GM19397 (cell line): ENCODE data around the gene PTH2.
"Not testable (repeated sequence)": the region's sequence is repeated elsewhere in the genome, so short reads cannot be mapped to it uniquely, and the experiment has no call there.

Experiments used
- ATAC-seq: cut with Tn5 transposase; IDR thresholded peaks from one replicate; pipeline ENCODE4 v1.9.1; 2021; ENCODE audit warnings: mild to moderate bottlenecking, moderate library complexity; ENCODE audit not compliant: unreplicated experiment

PTH2 gene, protein sequence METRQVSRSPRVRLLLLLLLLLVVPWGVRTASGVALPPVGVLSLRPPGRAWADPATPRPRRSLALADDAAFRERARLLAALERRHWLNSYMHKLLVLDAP

DNA sequence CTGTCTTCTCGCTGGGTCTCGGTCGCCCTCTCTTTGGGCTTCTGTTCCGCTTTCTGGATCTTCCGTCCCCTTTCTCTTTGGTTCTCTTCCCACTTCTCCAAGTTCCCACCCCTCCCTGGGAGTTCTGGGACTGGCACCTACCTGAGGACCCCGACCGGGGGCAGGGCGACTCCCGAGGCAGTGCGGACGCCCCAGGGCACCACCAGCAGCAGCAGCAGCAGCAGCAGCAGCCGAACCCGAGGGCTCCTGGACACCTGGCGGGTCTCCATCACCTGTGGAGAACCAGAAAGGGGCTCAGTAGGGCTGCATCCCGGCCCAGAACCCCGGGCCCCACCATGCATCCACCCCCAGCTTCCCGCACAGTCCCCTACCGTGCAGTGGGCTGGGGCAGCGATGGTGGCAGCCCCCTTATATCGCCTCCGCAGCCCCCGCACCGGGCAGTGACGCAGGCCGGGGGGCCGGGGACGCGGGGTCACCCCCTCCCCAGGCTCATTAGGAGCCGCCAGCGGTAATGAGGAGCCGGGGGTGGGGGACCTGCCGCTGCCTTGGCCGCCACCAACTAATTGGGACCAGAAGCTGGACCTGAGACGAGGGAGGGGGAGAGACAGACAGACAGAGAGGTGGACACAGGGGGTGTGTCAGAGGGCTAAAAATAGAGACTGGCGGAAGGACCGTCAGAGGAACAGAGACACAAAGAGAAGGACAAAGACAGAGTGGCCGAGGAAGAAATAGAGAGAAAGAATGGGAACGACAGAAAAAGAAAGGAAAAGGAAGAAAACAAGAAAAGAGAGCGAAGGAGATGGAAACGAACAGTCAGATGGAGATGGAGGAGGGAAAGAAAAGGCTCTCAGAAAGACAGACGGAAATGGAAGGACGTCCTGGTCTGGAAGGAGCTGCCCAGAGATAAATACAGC is at the start of gene PTH2:
TSS of gene PTH2 (minus strand) at position 371 of the 914 bp plus-strand sequence. CDS start at position 269, 102 bp downstream.
- ATAC-seq, result no peak

DNA sequence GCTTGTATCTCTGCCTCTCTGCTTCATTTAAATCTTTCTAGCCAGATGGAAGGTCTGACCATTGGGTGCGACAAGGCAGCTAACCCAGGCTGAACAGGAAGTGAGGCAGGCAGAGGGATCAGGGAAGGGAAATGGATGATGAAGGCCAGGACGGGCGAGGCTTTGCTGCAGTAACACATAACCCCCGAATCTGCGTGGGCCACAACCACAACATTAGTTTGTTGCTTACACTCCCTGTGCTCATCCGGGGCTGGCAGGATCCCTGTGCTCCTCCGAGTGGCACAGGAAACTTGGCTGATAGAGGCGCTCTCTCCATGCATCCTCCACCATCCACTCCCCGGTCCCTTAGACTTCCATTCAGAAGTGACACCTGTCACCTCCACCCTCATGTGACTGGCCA is 49.7 kb upstream of the PTH2 start:
- ATAC-seq, result no peak

DNA sequence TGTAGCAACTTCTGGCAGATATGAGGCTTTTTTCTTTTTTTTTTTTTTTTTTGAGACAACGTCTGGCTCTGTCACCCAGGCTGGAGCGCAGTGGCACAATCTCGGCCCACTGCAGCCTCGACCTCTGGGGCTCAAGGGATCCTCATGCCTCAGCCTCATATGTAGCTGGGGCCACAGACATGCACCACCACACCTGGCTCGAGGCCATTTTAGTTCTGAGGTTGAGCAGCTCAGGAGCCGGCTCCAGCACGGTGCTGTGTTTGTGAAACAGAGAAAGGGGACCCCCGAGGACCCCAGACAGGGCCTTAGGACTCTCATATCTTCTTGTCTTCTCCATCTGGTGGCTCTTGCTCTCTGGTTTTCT is 47.4 kb upstream of the PTH2 start:
- no peak for ATAC-seq

DNA sequence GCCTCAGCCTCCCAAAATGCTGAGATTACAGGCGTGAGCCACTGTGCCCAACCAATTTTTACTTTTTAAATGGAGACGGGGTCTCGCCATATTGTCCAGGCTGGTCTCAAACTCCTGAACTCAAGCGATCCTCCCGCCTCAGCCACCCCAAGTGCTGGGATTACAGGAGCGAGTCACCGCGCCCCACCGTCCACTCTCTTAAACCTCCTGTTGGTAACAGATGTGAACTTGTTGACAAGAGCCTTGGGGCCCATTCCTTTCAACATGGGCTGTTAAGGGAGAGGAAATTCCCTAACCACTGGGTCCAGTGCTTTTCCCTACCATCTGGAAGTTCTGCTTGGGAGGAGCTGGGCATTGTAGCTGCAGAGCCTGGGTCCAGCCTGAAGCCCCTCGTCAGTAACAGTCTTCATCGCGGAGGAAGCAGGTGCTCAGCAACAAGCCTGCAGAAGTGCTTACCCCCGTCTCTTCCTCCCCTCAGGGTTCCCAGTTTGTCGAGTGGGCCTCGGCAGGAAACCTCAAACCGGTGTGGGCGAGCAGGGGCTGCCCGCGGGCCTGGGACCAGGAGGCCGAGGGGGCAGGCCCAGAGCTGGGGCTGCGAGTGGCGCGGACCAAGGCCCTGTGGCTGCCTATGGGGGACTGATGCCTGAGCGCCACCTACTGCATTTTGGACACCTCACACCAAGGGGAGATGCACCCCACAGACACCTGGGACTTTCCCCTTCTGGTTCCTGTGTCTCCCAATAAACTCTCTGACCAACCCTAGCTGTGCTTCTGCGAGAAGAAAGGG is 46.8 kb upstream of the PTH2 start:
- no peak for ATAC-seq

DNA sequence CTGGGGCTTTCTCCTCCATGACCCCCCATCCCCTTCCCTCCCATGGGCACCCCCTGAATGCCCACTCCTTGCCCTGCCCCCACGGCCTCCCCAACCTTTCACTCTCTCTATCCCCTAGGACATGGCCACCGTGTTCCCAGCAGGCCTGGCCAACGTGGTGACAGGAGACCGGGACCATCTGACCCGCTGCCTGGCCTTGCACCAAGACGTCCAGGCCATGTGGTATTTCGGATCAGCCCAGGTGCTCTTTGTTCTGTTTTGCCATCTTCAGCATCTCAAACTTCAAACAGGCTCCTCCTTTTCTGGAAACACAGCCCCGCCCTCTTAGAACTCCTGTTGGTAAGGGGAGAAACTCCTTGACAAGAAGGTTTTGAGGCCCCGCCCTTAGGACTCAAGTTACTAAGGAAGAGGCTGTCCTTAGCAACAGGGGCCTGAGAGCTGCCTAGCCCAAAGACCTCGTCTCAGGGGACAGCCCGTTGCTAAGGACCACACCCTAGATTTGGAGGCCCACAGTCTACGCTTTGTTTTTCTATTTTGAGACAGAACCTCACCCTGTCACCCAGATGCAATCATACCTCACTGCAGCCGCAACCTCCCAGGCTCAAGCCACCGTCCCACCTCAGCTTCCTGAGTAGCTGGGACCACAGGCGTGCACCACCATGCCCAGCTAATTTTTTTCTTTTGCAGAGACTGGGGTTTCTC is 45.7 kb upstream of the PTH2 start:
- ATAC-seq, result peak; percentile 57

DNA sequence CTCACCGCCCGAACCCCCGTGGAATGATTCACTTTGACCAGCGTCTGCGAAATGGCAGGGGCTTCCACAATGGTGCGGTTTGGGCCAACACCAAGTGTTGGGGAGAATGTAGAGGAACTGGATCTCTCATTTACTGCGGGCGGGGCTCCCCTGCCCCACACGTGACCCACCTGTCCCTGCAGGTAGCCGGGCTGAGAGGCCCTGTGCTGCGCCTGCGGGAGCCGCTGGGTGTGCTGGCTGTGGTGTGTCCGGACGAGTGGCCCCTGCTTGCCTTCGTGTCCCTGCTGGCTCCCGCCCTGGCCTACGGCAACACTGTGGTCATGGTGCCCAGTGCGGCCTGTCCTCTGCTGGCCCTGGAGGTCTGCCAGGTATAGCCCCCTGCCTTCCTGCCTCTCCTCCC is 45.0 kb upstream of the PTH2 start:
- ATAC-seq, result no peak

DNA sequence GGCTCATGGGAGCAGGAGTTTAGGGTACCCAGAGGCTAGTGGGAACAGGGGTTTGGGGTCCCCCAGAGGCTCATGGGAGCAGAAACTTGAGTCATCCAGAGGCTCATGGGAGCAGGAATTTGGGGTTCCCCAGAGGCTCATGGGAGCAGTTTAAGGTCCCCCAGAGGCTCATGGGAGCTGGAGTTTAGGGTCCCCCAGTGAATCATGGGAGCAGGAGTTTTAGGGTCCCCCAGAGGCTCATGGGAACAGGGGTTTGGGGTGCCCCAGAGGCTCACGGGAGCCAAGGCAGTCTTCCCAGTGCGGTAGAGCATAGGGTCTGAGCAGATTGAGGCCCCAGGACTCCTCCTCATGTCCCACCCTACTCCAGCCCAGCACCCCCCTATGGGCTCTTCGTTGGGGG is 42.1 kb upstream of the PTH2 start:
- ATAC-seq, result no peak

DNA sequence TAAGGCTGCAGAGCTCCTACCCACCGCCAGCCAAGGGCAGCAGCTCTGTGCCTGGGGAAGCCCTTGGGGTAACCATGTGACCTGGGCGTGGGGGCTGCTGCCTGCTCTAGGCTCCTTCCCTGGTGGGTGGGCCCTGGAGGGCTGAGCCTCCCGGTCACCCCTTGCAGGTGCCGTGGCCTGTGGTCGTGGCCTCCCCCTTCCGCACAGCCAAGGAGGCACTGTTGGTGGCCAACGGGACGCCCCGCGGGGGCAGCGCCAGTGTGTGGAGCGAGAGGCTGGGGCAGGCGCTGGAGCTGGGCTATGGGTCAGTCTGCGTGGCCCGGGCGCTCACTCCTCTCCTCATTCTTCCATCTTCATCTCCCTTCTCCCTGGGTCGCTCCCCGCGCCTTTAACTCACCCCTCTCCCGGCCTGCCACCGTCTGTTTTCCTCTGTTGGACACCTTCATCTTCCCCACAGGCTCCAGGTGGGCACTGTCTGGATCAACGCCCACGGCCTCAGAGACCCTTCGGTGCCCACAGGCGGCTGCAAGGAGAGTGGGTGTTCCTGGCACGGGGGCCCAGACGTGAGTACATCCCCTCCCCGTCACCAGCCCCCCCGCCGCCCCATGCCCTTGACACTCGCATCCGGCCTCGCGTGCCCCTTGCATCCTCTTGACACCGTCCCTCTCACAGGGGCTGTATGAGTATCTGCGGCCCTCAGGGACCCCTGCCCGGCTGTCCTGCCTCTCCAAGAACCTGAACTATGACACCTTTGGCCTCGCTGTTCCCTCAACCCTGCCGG is 40.9 kb upstream of the PTH2 start:
- no peak for ATAC-seq

DNA sequence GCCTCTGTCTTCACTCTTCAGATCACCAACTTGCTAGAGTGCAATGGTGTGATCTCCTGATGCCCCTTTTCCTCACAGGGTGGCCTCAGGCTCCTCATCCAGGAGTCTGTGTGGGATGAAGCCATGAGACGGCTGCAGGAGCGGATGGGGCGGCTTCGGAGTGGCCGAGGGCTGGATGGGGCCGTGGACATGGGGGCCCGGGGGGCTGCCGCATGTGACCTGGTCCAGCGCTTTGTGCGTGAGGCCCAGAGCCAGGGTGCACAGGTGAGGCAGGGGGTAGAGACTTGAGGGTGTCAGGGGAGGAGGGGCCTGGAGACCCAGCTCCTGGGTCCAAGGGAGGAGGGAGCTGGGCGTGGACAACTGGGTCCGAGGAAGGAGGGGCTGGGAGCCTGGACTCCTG is 39.3 kb upstream of the PTH2 start:
- ATAC-seq, result no peak

DNA sequence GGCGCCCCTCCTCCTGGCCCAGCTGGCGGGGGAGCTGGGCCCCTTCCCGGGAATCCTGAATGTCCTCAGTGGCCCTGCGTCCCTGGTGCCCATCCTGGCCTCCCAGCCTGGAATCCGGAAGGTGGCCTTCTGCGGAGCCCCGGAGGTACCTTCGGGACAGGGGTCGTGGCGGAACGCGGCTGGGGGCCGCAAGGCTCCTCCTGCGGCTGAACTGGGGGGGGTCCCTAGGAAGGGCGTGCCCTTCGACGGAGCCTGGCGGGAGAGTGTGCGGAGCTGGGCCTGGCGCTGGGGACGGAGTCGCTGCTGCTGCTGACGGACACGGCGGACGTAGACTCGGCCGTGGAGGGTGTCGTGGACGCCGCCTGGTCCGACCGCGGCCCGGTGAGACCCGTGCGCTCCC is 38.4 kb upstream of the PTH2 start:
- no peak for ATAC-seq

DNA sequence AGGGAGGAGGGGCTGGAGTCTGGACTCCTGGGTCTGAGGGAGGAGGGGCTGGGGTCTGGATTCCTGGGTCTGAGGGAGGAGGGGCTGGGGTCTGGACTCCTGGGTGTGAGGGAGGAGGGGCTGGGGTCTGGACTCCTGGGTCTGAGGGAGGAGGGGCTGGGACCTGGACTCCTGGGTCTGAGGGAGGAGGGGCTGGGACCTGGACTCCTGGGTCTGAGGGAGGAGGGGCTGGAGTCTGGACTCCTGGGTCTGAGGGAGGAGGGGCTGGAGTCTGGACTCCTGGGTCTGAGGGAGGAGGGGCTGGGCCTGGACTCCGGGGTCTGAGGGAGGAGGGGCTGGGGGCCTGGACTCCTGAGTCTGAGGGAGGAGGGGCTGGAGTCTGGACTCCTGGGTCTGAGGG is 37.9 kb upstream of the PTH2 start:
- not testable (repeated sequence) for ATAC-seq

DNA sequence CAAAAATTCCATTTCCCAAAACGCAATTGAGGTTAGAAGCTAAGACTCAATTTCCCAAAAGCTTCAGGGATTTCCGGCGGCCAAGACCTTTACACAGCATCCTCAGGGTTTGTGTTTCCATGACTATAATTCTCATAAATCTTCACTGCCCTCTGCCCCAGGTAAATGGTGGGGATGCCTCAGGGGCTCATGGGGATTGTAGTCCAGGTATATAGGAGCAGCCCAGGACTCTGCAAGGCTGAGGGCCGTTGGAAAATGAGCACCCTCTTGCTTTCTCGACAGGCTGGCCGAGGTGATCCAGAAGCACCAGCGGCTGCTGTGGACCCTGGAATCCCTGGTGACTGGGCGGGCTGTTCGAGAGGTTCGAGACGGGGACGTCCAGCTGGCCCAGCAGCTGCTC is 36.1 kb upstream of the PTH2 start:
- no peak for ATAC-seq

DNA sequence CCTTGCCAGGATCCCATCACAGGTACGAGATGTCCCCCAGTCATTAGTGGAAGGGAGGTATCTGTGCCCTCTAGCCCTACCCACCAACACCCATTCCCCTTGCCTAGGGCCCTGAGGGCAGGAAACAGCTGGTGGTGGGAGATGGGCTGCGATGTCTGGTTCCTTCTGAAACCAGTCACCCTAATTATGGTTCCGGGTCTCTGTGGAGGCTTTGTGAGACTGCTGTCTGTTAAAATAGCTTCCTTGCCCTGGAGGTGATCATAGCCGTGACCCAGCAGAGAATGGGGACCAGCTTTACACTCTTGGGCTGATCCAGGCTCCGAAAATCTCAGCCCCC is 35.3 kb upstream of the PTH2 start:
- no peak for ATAC-seq

DNA sequence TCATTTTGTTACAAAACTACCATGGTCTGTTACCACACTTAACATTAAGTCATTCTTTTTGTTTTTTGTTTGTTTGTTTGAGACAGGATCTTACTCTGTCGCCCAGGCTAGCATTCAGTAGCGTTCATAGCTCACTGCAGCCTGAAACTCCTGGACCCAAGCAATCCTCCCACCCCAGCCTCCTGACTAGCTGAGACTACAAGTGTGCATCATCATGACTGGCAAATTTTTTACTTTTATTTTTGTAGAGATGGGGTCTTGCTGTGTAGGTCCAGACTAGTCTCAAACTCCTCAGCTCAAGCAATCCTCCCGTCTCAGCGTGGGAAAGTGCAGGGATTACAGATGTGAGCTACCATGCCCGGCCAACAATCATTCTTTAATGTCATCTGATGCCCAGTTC is 33.1 kb upstream of the PTH2 start:
- no peak for ATAC-seq

DNA sequence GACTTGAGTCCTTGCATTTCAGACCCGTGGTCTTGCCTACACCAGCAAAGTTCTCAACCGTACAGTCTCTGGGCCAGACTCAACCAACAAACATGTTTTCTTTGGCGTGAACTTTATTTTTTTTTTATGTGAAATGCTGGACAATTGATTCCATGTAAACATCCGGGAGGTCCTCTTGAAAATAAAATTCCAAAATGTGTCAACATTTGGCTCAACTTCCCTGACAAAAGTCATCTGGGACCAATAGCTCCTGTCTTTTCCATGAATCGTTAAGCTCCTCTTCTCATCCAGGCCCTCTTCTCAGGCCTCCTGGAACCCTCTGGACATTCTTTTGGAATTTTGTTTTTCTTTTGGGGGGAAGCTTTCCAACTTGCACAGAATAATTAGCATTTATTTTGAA is 32.5 kb upstream of the PTH2 start:
- ATAC-seq, result no peak

DNA sequence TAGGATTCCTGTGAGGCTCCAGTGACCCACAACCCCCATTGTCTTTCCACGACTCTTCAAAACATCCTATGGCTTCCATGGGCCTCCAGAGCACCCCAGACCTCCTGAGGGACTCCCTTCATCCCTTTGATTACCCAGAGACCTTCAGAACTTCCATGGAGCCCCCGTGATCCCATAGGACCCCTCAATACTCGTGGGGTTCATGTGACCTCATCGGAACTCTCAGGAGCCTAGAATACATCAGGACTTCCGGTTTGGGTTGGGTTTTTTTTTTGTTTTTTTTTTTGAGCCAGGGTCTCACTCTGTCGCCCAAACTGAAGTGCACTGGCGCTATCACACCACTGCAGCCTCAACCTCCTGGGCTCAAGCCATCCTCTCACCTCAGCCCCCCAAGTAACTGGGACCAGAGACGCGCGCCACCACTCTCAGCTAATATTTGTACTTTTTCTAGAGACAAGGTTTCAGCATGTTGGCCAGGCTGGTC is 30.6 kb upstream of the PTH2 start:
- no peak for ATAC-seq

DNA sequence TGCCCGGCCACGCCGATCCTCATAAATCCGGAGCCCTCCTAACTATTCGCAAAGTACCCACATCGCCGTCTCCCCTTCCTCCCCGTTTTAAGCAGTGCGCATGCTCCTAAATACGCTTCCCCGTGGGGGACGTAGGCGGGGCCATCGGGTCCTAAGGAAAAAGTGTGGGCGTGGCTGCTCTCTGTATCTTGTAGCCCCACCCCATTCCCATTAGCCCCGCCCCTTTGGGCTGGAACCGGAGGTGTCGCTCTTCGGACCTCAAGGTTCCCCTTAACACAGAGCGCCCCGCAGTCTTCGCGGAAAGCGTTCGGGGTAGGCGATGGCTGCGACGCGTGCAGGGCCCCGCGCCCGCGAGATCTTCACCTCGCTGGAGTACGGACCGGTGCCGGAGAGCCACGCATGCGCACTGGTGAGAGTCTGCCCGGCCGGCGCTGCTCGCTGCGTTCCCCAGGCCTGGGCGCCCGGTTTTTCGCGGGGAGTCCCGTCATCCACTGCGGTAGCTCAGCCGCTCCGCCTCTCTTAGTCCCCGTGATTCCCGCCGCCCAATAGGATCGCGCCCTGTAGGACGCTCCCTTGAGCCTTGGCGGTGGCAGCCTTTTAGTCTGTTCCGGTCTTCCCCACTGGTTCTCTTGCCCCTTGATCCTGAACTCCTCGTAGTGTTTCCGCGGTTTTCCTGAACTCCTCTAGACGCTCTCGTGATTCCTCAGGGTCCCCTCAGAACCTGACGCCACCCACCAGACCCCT is 29.9 kb upstream of the PTH2 start, which contains the start of gene ALDH16A1:
TSS of gene ALDH16A1 (plus strand) at position 213 of the 744 bp plus-strand sequence. CDS start at position 320, 107 bp downstream.
- ATAC-seq, result peak; percentile 86

DNA sequence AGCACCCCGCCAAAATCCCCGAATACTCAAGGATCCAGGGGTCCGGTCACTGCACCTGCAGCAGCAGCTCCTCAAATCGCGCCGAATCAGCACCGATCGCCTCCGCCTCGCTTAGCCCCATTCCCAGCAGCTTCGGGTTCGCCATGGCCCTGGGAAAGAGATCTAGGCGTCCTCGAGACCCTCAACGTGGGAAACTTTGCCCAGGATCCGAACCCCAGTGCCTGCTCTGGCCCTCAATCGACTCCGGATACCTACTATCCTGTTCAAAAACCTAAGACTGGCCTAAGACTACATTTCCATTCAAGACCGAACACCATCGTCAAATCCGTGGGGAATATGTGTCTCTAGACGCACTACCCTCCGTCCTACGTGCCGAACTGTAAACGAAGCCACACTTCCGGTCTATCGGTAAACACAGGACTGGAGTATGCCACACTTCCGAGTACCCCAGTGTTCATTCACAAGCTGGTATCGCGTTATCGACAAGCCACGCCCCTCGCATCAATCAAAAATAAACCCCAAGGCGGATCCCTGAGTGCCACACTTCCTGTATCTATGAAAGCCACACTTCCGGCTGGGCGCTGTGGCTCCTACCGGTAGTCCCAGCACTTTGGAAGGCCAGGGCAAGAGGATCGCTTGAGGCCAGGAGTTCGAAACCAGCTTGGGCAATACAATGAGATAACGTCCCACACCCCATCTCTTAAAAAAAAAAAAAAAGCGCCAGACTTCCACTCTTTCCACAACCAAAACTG is 28.4 kb upstream of the PTH2 start, which contains the start of gene PIH1D1:
TSS of gene PIH1D1 (minus strand) at position 385 of the 752 bp plus-strand sequence. CDS start at position 145, 240 bp downstream.
- peak; percentile 51 for ATAC-seq

DNA sequence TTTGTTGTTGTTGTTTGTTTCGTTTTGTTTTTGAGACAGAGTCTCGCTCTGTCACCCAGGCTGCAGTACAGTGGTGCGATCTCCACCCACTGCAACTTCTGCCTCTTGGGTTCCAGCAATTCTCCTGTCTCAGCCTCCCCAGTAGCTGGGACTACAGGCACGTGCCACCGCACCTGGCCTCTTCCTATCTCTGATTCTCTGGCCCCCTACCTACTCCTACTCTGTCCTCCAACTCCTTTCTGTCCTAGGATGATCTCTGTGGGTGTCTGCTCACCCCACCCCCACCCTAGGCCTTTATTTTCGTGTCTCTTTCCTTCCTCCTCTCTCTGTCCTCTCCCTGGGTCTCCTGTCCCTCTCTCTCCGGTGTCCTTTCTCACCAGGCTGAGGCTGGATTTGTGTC is 27.2 kb upstream of the PTH2 start:
- no peak for ATAC-seq
